ENCODE results near the gene ITFG1. TPM values are rescaled to one million over a fixed set of nuclear protein-coding genes. Genes with fewer than 3 reads are reported as not detected.

Gene ITFG1
- total RNA-seq, 1 experiment from 2014 or later, result 20.0 TPM

DNA sequence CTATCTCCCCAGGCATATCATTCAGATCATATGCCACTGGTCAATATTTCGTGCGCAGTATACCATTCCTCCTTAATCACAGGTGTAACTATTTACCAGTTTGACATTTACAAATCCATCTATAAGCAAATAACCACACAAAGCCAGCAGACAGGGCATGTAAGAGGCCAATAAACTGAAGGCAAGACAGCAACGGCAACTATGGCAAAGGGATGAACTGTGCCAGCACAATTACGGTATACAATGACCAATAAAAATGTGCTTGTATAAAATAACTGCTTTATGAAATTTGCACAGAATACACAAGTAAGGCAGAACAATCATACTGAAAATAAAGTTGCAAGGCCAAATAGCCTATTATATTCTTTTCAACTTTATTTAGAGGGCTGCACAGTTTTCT, 326.3 kb downstream of the ITFG1 start:
- H3F3A ChIP-seq (ENCODE audit: low read length, unreplicated experiment), result no peaks in the 10 kb centered on the region
- no peak overlapping the region for H2AFZ ChIP-seq (ENCODE audit: low read length)
- H3K79me2 ChIP-seq (ENCODE audit: low read length), result peaks cover 86% of the 10 kb centered on the region
- H3K9ac ChIP-seq (ENCODE audit: low read length), result no peak overlapping the region
- no peaks in the 10 kb centered on the region for H3K27me3 ChIP-seq (ENCODE audit: low read length)
- H3K9me2 ChIP-seq (replicated peaks; ENCODE audit: low read length), result no peaks in the 10 kb centered on the region
- CTCF ChIA-PET, result no interaction called here
- no peak overlapping the region for H3K4me2 ChIP-seq (ENCODE audit: low read length)
- DNase-seq (no peak), ATAC-seq (no peak)
- intact Hi-C loops (cut with micrococcal nuclease), result no loop called here
- H3K36me3 ChIP-seq (ENCODE audit: low read depth, low read length), result no peaks in the 10 kb centered on the region
- peaks cover 6% of the 10 kb centered on the region; the same call in 1 of the 2 replicates for H4K20me1 ChIP-seq (ENCODE audit: low read length)
- H3K9me3 ChIP-seq (ENCODE audit: low read length), result no peaks in the 10 kb centered on the region
- TF ChIP-seq EZH2 (IDR thresholded peaks at IDR 0.05; ENCODE audit: low read length, unreplicated experiment) (no peak), EZH2phosphoT487 (IDR thresholded peaks at IDR 0.05; ENCODE audit: borderline replicate concordance, low read length) (no peak)
- TF ChIP-seq, protein P1, sequence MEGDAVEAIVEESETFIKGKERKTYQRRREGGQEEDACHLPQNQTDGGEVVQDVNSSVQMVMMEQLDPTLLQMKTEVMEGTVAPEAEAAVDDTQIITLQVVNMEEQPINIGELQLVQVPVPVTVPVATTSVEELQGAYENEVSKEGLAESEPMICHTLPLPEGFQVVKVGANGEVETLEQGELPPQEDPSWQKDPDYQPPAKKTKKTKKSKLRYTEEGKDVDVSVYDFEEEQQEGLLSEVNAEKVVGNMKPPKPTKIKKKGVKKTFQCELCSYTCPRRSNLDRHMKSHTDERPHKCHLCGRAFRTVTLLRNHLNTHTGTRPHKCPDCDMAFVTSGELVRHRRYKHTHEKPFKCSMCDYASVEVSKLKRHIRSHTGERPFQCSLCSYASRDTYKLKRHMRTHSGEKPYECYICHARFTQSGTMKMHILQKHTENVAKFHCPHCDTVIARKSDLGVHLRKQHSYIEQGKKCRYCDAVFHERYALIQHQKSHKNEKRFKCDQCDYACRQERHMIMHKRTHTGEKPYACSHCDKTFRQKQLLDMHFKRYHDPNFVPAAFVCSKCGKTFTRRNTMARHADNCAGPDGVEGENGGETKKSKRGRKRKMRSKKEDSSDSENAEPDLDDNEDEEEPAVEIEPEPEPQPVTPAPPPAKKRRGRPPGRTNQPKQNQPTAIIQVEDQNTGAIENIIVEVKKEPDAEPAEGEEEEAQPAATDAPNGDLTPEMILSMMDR (conservative IDR thresholded peaks at IDR 0.05; ENCODE audit: low read depth, low read length), result no peak
- POLR2A ChIA-PET (ENCODE audit: unreplicated experiment), result no interaction called here
- H3K27ac ChIP-seq (ENCODE audit: low read length), result no peak overlapping the region
- peaks cover 4% of the 10 kb centered on the region; the same call in 1 of the 2 replicates for H3K4me1 ChIP-seq (ENCODE audit: insufficient read depth, low read length)
- no peak overlapping the region for H3K4me3 ChIP-seq (ENCODE audit: low read length)
- BruUV-seq (replicated peaks), result no TSS peak

DNA sequence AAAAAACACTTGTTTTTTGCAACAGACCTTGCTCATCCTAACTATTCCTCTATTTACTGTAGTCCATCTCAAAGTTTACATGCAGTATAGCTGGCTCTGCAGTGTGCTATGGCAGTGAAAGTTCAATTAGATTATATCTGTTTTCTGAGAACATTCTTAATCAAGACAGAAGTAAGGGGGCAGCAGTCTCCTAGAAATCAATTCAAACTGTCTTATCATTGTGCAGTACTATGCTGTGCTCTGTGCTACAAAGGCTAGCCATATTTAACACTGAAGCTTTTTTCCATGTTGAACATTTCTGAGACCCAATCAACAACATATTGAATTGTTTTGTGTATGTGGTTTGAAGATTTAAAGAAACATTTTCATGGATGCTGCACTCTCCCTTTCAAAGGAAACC, 328.6 kb downstream of the ITFG1 start:
- Histone ChIP-seq H3K36me3 (ENCODE audit: low read depth, low read length) (peaks cover 9% of the 10 kb centered on the region; the same call in 1 of the 2 replicates), H3K27ac (ENCODE audit: low read length) (no peak overlapping the region), H3K4me3 (ENCODE audit: low read length) (no peak overlapping the region), H2AFZ (ENCODE audit: low read length) (no peak overlapping the region), H3K79me2 (ENCODE audit: low read length) (peaks cover 63% of the 10 kb centered on the region), H4K20me1 (ENCODE audit: low read length) (peaks cover 6% of the 10 kb centered on the region; the same call in 1 of the 2 replicates), H3K4me2 (ENCODE audit: low read length) (no peak overlapping the region), H3K9ac (ENCODE audit: low read length) (no peak overlapping the region), H3K27me3 (ENCODE audit: low read length) (no peaks in the 10 kb centered on the region), H3K9me2 (replicated peaks; ENCODE audit: low read length) (no peaks in the 10 kb centered on the region), H3F3A (ENCODE audit: low read length, unreplicated experiment) (no peaks in the 10 kb centered on the region), H3K9me3 (ENCODE audit: low read length) (no peaks in the 10 kb centered on the region), H3K4me1 (ENCODE audit: insufficient read depth, low read length) (peaks cover 4% of the 10 kb centered on the region; the same call in 1 of the 2 replicates)
- ATAC-seq, result no peak
- no peak for DNase-seq
- ChIA-PET CTCF (no interaction called here), POLR2A (ENCODE audit: unreplicated experiment) (no interaction called here)
- BruUV-seq (replicated peaks), result no TSS peak
- TF ChIP-seq, protein P1 (conservative IDR thresholded peaks at IDR 0.05; ENCODE audit: low read depth, low read length), result no peak; the same call in 1 of the 2 replicates
- no peak for TF ChIP-seq EZH2phosphoT487 (IDR thresholded peaks at IDR 0.05; ENCODE audit: borderline replicate concordance, low read length)
- TF ChIP-seq EZH2 (IDR thresholded peaks at IDR 0.05; ENCODE audit: low read length, unreplicated experiment), result no peak
- intact Hi-C loops (cut with micrococcal nuclease), result no loop called here

GRCh38 chr16:47129755-47130435, 331.0 kb downstream of the ITFG1 start:
- intact Hi-C loops (cut with micrococcal nuclease), result no loop called here
- no peak overlapping the region for H3K9ac ChIP-seq (ENCODE audit: low read length)
- BruUV-seq (replicated peaks), result no TSS peak
- TF ChIP-seq EZH2phosphoT487 (IDR thresholded peaks at IDR 0.05; ENCODE audit: borderline replicate concordance, low read length), result no peak
- TF ChIP-seq, protein P1 (conservative IDR thresholded peaks at IDR 0.05; ENCODE audit: low read depth, low read length), result no peak
- no peak for TF ChIP-seq EZH2 (IDR thresholded peaks at IDR 0.05; ENCODE audit: low read length, unreplicated experiment)
- ATAC-seq, result no peak
- CTCF ChIA-PET, result no interaction called here
- H3K9me2 ChIP-seq (replicated peaks; ENCODE audit: low read length), result no peaks in the 10 kb centered on the region
- H3K79me2 ChIP-seq (ENCODE audit: low read length), result peaks cover 41% of the 10 kb centered on the region
- POLR2A ChIA-PET (ENCODE audit: unreplicated experiment), result no interaction called here
- no peak overlapping the region for H3K4me2 ChIP-seq (ENCODE audit: low read length)
- no peak overlapping the region for H2AFZ ChIP-seq (ENCODE audit: low read length)
- H3K36me3 ChIP-seq (ENCODE audit: low read depth, low read length), result peaks cover 9% of the 10 kb centered on the region; the same call in 1 of the 2 replicates
- H3K9me3 ChIP-seq (ENCODE audit: low read length), result no peaks in the 10 kb centered on the region
- no peaks in the 10 kb centered on the region for H3K4me1 ChIP-seq (ENCODE audit: insufficient read depth, low read length)
- H4K20me1 ChIP-seq (ENCODE audit: low read length), result no peaks in the 10 kb centered on the region
- no peaks in the 10 kb centered on the region for H3K27me3 ChIP-seq (ENCODE audit: low read length)
- no peak overlapping the region for H3K4me3 ChIP-seq (ENCODE audit: low read length)
- no peak overlapping the region for H3K27ac ChIP-seq (ENCODE audit: low read length)
- H3F3A ChIP-seq (ENCODE audit: low read length, unreplicated experiment), result no peaks in the 10 kb centered on the region
- no peak for DNase-seq

Measured in PC-3 (cell line).